ENCODE results near the gene HOMEZ.
"Not testable (repeated sequence)": the region's sequence is repeated elsewhere in the genome, so short reads cannot be mapped to it uniquely, and the experiment has no call there.

Gene HOMEZ

GRCh38 chr14:23294734-23295561 is 9.0 kb upstream of the HOMEZ start:
- in situ Hi-C loops (cut with MboI; ENCODE audit: low sequenced_read_pairs, unreplicated experiment): loop anchor here (10.0 kb wide), 1 partner anchor 170 kb away; no protein-coding TSS in a partner anchor
- peak; percentile 65 for TF ChIP-seq CTCF (IDR thresholded peaks at IDR 0.05; ENCODE audit: borderline replicate concordance, control extremely low read depth, extremely low read depth, insufficient read depth, missing control alignments)
- DNase-seq (ENCODE audit: low spot score): peak; percentile 45

- in situ Hi-C loops (cut with MboI; ENCODE audit: low sequenced_read_pairs, unreplicated experiment): no loop called here
- TF ChIP-seq CTCF (IDR thresholded peaks at IDR 0.05; ENCODE audit: borderline replicate concordance, control extremely low read depth, extremely low read depth, insufficient read depth, missing control alignments): no peak
- no peak for DNase-seq (ENCODE audit: low spot score)
Observed at GRCh38 chr14:23286902-23287479, 1.1 kb upstream of the HOMEZ start.

GRCh38 chr14:23285530-23286019 is 357 bp downstream of the HOMEZ start:
- in situ Hi-C loops (cut with MboI; ENCODE audit: low sequenced_read_pairs, unreplicated experiment): no loop called here
- no peak for DNase-seq (ENCODE audit: low spot score)
- TF ChIP-seq CTCF (IDR thresholded peaks at IDR 0.05; ENCODE audit: borderline replicate concordance, control extremely low read depth, extremely low read depth, insufficient read depth, missing control alignments): no peak

GRCh38 chr14:23284654-23285529 is 1.0 kb downstream of the HOMEZ start:
- in situ Hi-C loops (cut with MboI; ENCODE audit: low sequenced_read_pairs, unreplicated experiment): no loop called here
- no peak for TF ChIP-seq CTCF (IDR thresholded peaks at IDR 0.05; ENCODE audit: borderline replicate concordance, control extremely low read depth, extremely low read depth, insufficient read depth, missing control alignments)
- DNase-seq (ENCODE audit: low spot score): peak; percentile 62

- no peak for TF ChIP-seq CTCF (IDR thresholded peaks at IDR 0.05; ENCODE audit: borderline replicate concordance, control extremely low read depth, extremely low read depth, insufficient read depth, missing control alignments)
- DNase-seq (ENCODE audit: low spot score): no peak
- in situ Hi-C loops (cut with MboI; ENCODE audit: low sequenced_read_pairs, unreplicated experiment): no loop called here
Observed at GRCh38 chr14:23281247-23281646, 4.7 kb downstream of the HOMEZ start.

GRCh38 chr14:23277928-23278327 is 8.0 kb downstream of the HOMEZ start:
- DNase-seq (ENCODE audit: low spot score); in situ Hi-C loops (cut with MboI; ENCODE audit: low sequenced_read_pairs, unreplicated experiment): not testable (repeated sequence)

Data from GM13976 (cell line).